GM23338 (cell line): ENCODE data around the gene FXR1. TPM values are rescaled to one million over a fixed set of nuclear protein-coding genes. Genes with fewer than 3 reads are reported as not detected.

Experiments used
- ATAC-seq: fragments of 200-7000 bp; cut with Tn5 transposase; 3 replicates; pipeline ENCODE4 v1.9.1; 2020
- DNase-seq: peaks from one replicate; pipeline ENCODE4 v3.0.0-alpha.2; 2015; ENCODE audit warnings: low spot score
- H2AFZ ChIP-seq: fragments of 200-600 bp; sonication (generic); 2 replicates; pipeline ENCODE4 v1.8.0; 2016; ENCODE audit warnings: antibody characterized with exemption, mild to moderate bottlenecking, moderate library complexity
- H3F3A ChIP-seq: fragments of 200-600 bp; sonication (generic); replicated peaks from 2 replicates; pipeline ENCODE4 v1.8.0; 2017; ENCODE audit warnings: antibody characterized with exemption, mixed run types, low read depth
- H3K27ac ChIP-seq: fragments of 200-600 bp; sonication (generic); 2 replicates; pipeline ENCODE4 v1.6.1; 2016; ENCODE audit warnings: low read depth
- H3K27me3 ChIP-seq: fragments of 200-600 bp; sonication (generic); 2 replicates; pipeline ENCODE4 v1.8.0; 2016; ENCODE audit warnings: mild to moderate bottlenecking, mixed run types, moderate library complexity; ENCODE audit not compliant: insufficient read depth
- H3K36me3 ChIP-seq: fragments of 200-600 bp; sonication (generic); 2 replicates; pipeline ENCODE4 v1.8.0; 2016; ENCODE audit warnings: mild to moderate bottlenecking; ENCODE audit not compliant: insufficient read depth
- H3K4me1 ChIP-seq: fragments of 200-600 bp; sonication (generic); 2 replicates; pipeline ENCODE4 v1.8.0; 2016; ENCODE audit warnings: mild to moderate bottlenecking, moderate library complexity; ENCODE audit not compliant: insufficient read depth
- H3K4me2 ChIP-seq: fragments of 200-600 bp; sonication (generic); 2 replicates; pipeline ENCODE4 v1.7.1; 2017; ENCODE audit warnings: mixed run types
- H3K4me3 ChIP-seq: fragments of 200-600 bp; sonication (generic); 2 replicates; pipeline ENCODE4 v1.6.1; 2016; ENCODE audit warnings: mixed run types
- H3K79me2 ChIP-seq: fragments of 200-600 bp; sonication (generic); replicated peaks from 2 replicates; pipeline ENCODE4 v1.8.0; 2017; ENCODE audit warnings: mild to moderate bottlenecking; ENCODE audit not compliant: insufficient read depth
- H3K9me2 ChIP-seq: fragments of 200-600 bp; sonication (generic); 2 replicates; pipeline ENCODE4 v1.8.0; 2017; ENCODE audit not compliant: insufficient read depth
- H4K20me1 ChIP-seq: fragments of 200-600 bp; sonication (generic); replicated peaks from 2 replicates; pipeline ENCODE4 v1.8.0; 2017; ENCODE audit warnings: mild to moderate bottlenecking; ENCODE audit not compliant: insufficient read depth
- H3K27ac Mint-ChIP-seq: 2 replicates; pipeline ENCODE4 v1.8.0; 2020; ENCODE audit warnings: inconsistent platforms, mild to moderate bottlenecking, moderate library complexity, mixed read lengths
- H3K27me3 Mint-ChIP-seq: 3 replicates; pipeline ENCODE4 v1.8.0; 2022; ENCODE audit warnings: low read depth, mild to moderate bottlenecking, moderate library complexity, mixed read lengths, inconsistent platforms; ENCODE audit not compliant: insufficient read depth, poor library complexity
- H3K36me3 Mint-ChIP-seq: 3 replicates; pipeline ENCODE4 v1.8.0; 2021; ENCODE audit warnings: low read depth, mild to moderate bottlenecking, inconsistent platforms, moderate library complexity, mixed read lengths
- H3K4me1 Mint-ChIP-seq: 3 replicates; pipeline ENCODE4 v1.8.0; 2020; ENCODE audit warnings: mild to moderate bottlenecking, inconsistent platforms, mixed read lengths
- H3K4me3 Mint-ChIP-seq: 3 replicates; pipeline ENCODE4 v1.8.0; 2021; ENCODE audit warnings: moderate library complexity, mild to moderate bottlenecking, inconsistent platforms, mixed read lengths
- H3K9me3 Mint-ChIP-seq: 3 replicates; pipeline ENCODE4 v1.8.0; 2020; ENCODE audit warnings: moderate library complexity, mild to moderate bottlenecking, inconsistent platforms, mixed read lengths
- CREB1 ChIP-seq: fragments of 250-450 bp; sonication (Bioruptor Pico); IDR thresholded peaks from 2 replicates; pipeline ENCODE4 v1.5.0; 2020; ENCODE audit warnings: low read depth, mild to moderate bottlenecking, moderate library complexity
- EZH2 ChIP-seq: fragments of 200-600 bp; sonication (generic); IDR thresholded peaks from one replicate; pipeline ENCODE4 v1.8.0; 2017; ENCODE audit warnings: antibody characterized with exemption, mild to moderate bottlenecking, low read depth; ENCODE audit not compliant: unreplicated experiment
- EZH2phosphoT487 ChIP-seq: fragments of 200-600 bp; sonication (generic); IDR thresholded peaks from one replicate; pipeline ENCODE4 v1.8.1; 2018; ENCODE audit warnings: antibody characterized with exemption; ENCODE audit not compliant: unreplicated experiment
- JUNB ChIP-seq: IDR thresholded peaks from one replicate; pipeline ENCODE4 v1.6.1; 2016; ENCODE audit warnings: antibody characterized with exemption; ENCODE audit not compliant: unreplicated experiment
- NANOG ChIP-seq: IDR thresholded peaks from 2 replicates; pipeline ENCODE4 v1.6.1; 2016; ENCODE audit warnings: antibody characterized with exemption, borderline replicate concordance
- POLR2AphosphoS5 ChIP-seq: IDR thresholded peaks from 2 replicates; pipeline ENCODE4 v1.6.1; 2016; ENCODE audit warnings: antibody characterized with exemption, low read depth
- STAT1 ChIP-seq: IDR thresholded peaks from one replicate; pipeline ENCODE4 v1.6.1; 2016; ENCODE audit warnings: antibody characterized with exemption; ENCODE audit not compliant: unreplicated experiment
- ZNF114 ChIP-seq: fragments of 250-450 bp; sonication (Bioruptor Pico); IDR thresholded peaks from 2 replicates; pipeline ENCODE4 v1.5.0; 2020; ENCODE audit warnings: mild to moderate bottlenecking, moderate library complexity
- ZNF331 ChIP-seq: fragments of 250-450 bp; sonication (Bioruptor Pico); IDR thresholded peaks from 2 replicates; pipeline ENCODE4 v1.5.0; 2020; ENCODE audit warnings: low read depth, mild to moderate bottlenecking, moderate library complexity
- polyA plus RNA-seq: library from polyadenylated mRNA; unstranded; fragments of >200 nt; fragmentation: Nextera tagmentation; extraction: Ambion mirVana; gene quantifications from 2 replicates; pipeline ENCODE4 v1.2.1, GENCODE V29; 2016
- total RNA-seq: library from RNA; depleted of rRNA; stranded (reverse); fragments of >200 nt; shearing (Covaris generic); gene quantifications from 2 replicates; pipeline ENCODE4 v1.2.3, GENCODE V29; 2014
- TF ChIP-seq, protein P1 (sequence below): fragments of 250-450 bp; sonication (Bioruptor Pico); IDR thresholded peaks from 2 replicates; pipeline ENCODE4 v1.5.0; 2020; ENCODE audit warnings: mild to moderate bottlenecking, moderate library complexity
- TF ChIP-seq, protein P2 (sequence below): IDR thresholded peaks from 2 replicates; pipeline ENCODE4 v1.6.1; 2016; ENCODE audit warnings: antibody characterized with exemption
- TF ChIP-seq, protein P3 (sequence below): IDR thresholded peaks from one replicate; pipeline ENCODE4 v1.6.1; 2018; ENCODE audit warnings: antibody characterized with exemption; ENCODE audit not compliant: unreplicated experiment
- TF ChIP-seq, protein P4 (sequence below), 2 experiments: fragments of 200-600 bp in 1 of 2; sonication (generic) in 1 of 2; conservative IDR thresholded peaks; 2 replicates each; pipeline versions ENCODE4 v1.5.1 to v1.6.1; 2016 to 2017; ENCODE audit warnings: antibody characterized with exemption in 2 of 2, low read depth in 2 of 2, mild to moderate bottlenecking in 2 of 2, moderate library complexity in 1 of 2

FXR1 gene
- total and polyA plus RNA-seq, 2 experiments from 2014 or later = 136 to 228 TPM

DNA sequence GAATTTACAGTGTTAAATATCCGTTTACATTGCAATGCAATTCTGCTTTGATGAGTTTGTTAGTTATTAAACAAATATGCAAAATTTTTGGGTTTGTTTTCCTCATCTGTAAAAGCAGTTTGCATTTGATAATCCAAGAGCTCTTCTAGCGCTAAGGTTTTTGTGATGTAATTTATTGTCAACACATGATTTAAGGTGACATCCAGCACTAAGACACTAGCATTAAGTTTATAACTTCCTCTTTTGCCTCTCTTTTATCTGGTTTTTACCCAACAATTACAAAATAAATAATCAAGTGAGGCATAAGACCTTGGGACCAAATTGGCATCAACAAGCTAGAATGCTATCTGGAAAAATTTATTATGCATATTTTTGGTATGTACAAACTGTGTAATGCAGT is 78.0 kb downstream of the FXR1 start:
- Histone ChIP-seq H3K27me3 (no peaks in the 10 kb centered on the region), H4K20me1 (no peaks in the 10 kb centered on the region), H3F3A (no peaks in the 10 kb centered on the region), H3K79me2 (peaks cover 20% of the 10 kb centered on the region), H3K4me3 (peak overlapping the region; percentile 80), H3K4me1 (no peaks in the 10 kb centered on the region), H3K9me2 (no peaks in the 10 kb centered on the region), H3K36me3 (no peaks in the 10 kb centered on the region; the same call in 1 of the 2 replicates), H3K27ac (no peak overlapping the region), H3K4me2 (peak overlapping the region; percentile 78), H2AFZ (peak overlapping the region; percentile 69)
- H3K4me3 Mint-ChIP-seq = peak overlapping the region; percentile 95; the same call in 2 of the 3 replicates
- DNase-seq = no peak
- TF ChIP-seq, protein P1, sequence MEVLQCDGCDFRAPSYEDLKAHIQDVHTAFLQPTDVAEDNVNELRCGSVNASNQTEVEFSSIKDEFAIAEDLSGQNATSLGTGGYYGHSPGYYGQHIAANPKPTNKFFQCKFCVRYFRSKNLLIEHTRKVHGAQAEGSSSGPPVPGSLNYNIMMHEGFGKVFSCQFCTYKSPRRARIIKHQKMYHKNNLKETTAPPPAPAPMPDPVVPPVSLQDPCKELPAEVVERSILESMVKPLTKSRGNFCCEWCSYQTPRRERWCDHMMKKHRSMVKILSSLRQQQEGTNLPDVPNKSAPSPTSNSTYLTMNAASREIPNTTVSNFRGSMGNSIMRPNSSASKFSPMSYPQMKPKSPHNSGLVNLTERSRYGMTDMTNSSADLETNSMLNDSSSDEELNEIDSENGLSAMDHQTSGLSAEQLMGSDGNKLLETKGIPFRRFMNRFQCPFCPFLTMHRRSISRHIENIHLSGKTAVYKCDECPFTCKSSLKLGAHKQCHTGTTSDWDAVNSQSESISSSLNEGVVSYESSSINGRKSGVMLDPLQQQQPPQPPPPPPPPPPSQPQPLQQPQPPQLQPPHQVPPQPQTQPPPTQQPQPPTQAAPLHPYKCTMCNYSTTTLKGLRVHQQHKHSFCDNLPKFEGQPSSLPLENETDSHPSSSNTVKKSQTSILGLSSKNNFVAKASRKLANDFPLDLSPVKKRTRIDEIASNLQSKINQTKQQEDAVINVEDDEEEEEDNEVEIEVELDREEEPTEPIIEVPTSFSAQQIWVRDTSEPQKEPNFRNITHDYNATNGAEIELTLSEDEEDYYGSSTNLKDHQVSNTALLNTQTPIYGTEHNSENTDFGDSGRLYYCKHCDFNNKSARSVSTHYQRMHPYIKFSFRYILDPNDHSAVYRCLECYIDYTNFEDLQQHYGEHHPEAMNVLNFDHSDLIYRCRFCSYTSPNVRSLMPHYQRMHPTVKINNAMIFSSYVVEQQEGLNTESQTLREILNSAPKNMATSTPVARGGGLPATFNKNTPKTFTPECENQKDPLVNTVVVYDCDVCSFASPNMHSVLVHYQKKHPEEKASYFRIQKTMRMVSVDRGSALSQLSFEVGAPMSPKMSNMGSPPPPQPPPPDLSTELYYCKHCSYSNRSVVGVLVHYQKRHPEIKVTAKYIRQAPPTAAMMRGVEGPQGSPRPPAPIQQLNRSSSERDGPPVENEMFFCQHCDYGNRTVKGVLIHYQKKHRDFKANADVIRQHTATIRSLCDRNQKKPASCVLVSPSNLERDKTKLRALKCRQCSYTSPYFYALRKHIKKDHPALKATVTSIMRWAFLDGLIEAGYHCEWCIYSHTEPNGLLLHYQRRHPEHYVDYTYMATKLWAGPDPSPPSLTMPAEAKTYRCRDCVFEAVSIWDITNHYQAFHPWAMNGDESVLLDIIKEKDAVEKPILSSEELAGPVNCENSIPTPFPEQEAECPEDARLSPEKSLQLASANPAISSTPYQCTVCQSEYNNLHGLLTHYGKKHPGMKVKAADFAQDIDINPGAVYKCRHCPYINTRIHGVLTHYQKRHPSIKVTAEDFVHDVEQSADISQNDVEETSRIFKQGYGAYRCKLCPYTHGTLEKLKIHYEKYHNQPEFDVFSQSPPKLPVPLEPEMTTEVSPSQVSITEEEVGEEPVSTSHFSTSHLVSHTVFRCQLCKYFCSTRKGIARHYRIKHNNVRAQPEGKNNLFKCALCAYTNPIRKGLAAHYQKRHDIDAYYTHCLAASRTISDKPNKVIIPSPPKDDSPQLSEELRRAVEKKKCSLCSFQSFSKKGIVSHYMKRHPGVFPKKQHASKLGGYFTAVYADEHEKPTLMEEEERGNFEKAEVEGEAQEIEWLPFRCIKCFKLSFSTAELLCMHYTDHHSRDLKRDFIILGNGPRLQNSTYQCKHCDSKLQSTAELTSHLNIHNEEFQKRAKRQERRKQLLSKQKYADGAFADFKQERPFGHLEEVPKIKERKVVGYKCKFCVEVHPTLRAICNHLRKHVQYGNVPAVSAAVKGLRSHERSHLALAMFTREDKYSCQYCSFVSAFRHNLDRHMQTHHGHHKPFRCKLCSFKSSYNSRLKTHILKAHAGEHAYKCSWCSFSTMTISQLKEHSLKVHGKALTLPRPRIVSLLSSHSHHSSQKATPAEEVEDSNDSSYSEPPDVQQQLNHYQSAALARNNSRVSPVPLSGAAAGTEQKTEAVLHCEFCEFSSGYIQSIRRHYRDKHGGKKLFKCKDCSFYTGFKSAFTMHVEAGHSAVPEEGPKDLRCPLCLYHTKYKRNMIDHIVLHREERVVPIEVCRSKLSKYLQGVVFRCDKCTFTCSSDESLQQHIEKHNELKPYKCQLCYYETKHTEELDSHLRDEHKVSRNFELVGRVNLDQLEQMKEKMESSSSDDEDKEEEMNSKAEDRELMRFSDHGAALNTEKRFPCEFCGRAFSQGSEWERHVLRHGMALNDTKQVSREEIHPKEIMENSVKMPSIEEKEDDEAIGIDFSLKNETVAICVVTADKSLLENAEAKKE (CRISPR knock-in tag) = no peak
- TF ChIP-seq STAT1 (no peak), NANOG (no peak), POLR2AphosphoS5 (no peak), ZNF114 (CRISPR knock-in tag) (no peak), EZH2phosphoT487 (no peak), CREB1 (no peak), JUNB (no peak), ZNF331 (CRISPR knock-in tag) (no peak), EZH2 (no peak)
- TF ChIP-seq, protein P2, sequence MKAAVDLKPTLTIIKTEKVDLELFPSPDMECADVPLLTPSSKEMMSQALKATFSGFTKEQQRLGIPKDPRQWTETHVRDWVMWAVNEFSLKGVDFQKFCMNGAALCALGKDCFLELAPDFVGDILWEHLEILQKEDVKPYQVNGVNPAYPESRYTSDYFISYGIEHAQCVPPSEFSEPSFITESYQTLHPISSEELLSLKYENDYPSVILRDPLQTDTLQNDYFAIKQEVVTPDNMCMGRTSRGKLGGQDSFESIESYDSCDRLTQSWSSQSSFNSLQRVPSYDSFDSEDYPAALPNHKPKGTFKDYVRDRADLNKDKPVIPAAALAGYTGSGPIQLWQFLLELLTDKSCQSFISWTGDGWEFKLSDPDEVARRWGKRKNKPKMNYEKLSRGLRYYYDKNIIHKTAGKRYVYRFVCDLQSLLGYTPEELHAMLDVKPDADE = no peak
- TF ChIP-seq, protein P3, sequence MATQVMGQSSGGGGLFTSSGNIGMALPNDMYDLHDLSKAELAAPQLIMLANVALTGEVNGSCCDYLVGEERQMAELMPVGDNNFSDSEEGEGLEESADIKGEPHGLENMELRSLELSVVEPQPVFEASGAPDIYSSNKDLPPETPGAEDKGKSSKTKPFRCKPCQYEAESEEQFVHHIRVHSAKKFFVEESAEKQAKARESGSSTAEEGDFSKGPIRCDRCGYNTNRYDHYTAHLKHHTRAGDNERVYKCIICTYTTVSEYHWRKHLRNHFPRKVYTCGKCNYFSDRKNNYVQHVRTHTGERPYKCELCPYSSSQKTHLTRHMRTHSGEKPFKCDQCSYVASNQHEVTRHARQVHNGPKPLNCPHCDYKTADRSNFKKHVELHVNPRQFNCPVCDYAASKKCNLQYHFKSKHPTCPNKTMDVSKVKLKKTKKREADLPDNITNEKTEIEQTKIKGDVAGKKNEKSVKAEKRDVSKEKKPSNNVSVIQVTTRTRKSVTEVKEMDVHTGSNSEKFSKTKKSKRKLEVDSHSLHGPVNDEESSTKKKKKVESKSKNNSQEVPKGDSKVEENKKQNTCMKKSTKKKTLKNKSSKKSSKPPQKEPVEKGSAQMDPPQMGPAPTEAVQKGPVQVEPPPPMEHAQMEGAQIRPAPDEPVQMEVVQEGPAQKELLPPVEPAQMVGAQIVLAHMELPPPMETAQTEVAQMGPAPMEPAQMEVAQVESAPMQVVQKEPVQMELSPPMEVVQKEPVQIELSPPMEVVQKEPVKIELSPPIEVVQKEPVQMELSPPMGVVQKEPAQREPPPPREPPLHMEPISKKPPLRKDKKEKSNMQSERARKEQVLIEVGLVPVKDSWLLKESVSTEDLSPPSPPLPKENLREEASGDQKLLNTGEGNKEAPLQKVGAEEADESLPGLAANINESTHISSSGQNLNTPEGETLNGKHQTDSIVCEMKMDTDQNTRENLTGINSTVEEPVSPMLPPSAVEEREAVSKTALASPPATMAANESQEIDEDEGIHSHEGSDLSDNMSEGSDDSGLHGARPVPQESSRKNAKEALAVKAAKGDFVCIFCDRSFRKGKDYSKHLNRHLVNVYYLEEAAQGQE = no peak
- TF ChIP-seq, protein P4, sequence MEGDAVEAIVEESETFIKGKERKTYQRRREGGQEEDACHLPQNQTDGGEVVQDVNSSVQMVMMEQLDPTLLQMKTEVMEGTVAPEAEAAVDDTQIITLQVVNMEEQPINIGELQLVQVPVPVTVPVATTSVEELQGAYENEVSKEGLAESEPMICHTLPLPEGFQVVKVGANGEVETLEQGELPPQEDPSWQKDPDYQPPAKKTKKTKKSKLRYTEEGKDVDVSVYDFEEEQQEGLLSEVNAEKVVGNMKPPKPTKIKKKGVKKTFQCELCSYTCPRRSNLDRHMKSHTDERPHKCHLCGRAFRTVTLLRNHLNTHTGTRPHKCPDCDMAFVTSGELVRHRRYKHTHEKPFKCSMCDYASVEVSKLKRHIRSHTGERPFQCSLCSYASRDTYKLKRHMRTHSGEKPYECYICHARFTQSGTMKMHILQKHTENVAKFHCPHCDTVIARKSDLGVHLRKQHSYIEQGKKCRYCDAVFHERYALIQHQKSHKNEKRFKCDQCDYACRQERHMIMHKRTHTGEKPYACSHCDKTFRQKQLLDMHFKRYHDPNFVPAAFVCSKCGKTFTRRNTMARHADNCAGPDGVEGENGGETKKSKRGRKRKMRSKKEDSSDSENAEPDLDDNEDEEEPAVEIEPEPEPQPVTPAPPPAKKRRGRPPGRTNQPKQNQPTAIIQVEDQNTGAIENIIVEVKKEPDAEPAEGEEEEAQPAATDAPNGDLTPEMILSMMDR (conservative IDR thresholded peaks at IDR 0.05; ENCODE audit: low read depth in 2 of 2) = no peak
- H3K9me3 Mint-ChIP-seq = no peaks in the 10 kb centered on the region
- H3K27me3 Mint-ChIP-seq = peaks cover 2% of the 10 kb centered on the region
- H3K27ac Mint-ChIP-seq = no peak overlapping the region
- peaks cover 21% of the 10 kb centered on the region; the same call in 2 of the 3 replicates for H3K36me3 Mint-ChIP-seq
- peaks cover 2% of the 10 kb centered on the region; the same call in 2 of the 3 replicates for H3K4me1 Mint-ChIP-seq
- ATAC-seq = no peak
